Erythroblast (primary cell): ENCODE results near the gene C18orf32.

Source experiments
- GATA1 ChIP-seq: IDR thresholded peaks from 2 replicates; pipeline ENCODE4 v1.6.1; 2011; ENCODE audit warnings: low read depth, mild to moderate bottlenecking, control low read depth, low read length, moderate library complexity
- POLR2A ChIP-seq: IDR thresholded peaks from 2 replicates; pipeline ENCODE4 v1.6.1; 2011; ENCODE audit warnings: mild to moderate bottlenecking, low read length

GRCh38 chr18:49492694-49493033 is 5.6 kb upstream of the C18orf32 start:
- TF ChIP-seq POLR2A (no peak), GATA1 (no peak)
